Neutrophil (primary cell): ENCODE measurements around the gene RASSF3.

Experiments
- H3K27ac ChIP-seq: fragments of 200-600 bp; sonication (generic); 2 replicates; pipeline ENCODE4 v1.5.1; 2016; ENCODE audit warnings: mild to moderate bottlenecking, moderate library complexity
- H3K27me3 ChIP-seq: fragments of 200-600 bp; sonication (generic); 2 replicates; pipeline ENCODE4 v1.6.0; 2016; ENCODE audit warnings: mild to moderate bottlenecking
- H3K36me3 ChIP-seq: fragments of 200-600 bp; sonication (generic); 2 replicates; pipeline ENCODE4 v1.5.1; 2017
- H3K4me1 ChIP-seq, 2 experiments: fragments of 200-600 bp in 1 of 2; sonication (generic) in 1 of 2; 1 replicate in 1 of 2; 2 replicates in 1 of 2; pipeline versions ENCODE4 v1.5.1 to v1.6.1; 2013 to 2016; ENCODE audit warnings: low read depth in 1 of 2, low read length in 1 of 2, mild to moderate bottlenecking in 1 of 2, moderate library complexity in 1 of 2; ENCODE audit not compliant: control insufficient read depth in 1 of 2, insufficient read depth in 1 of 2
- H3K4me3 ChIP-seq, 2 experiments: fragments of 200-600 bp in 1 of 2; sonication (generic) in 1 of 2; 1 replicate in 1 of 2; 2 replicates in 1 of 2; pipeline ENCODE4 v1.5.1; 2013 to 2016; ENCODE audit warnings: low read depth in 1 of 2, low read length in 1 of 2, mild to moderate bottlenecking in 1 of 2, moderate library complexity in 1 of 2
- H3K9me3 ChIP-seq: fragments of 200-600 bp; sonication (generic); 2 replicates; pipeline ENCODE4 v1.5.1; 2016
- TF ChIP-seq, protein P1 (sequence below): fragments of 200-600 bp; sonication (generic); IDR thresholded peaks from 2 replicates; pipeline ENCODE4 v1.5.1; 2016; ENCODE audit warnings: antibody characterized with exemption

Gene RASSF3

DNA sequence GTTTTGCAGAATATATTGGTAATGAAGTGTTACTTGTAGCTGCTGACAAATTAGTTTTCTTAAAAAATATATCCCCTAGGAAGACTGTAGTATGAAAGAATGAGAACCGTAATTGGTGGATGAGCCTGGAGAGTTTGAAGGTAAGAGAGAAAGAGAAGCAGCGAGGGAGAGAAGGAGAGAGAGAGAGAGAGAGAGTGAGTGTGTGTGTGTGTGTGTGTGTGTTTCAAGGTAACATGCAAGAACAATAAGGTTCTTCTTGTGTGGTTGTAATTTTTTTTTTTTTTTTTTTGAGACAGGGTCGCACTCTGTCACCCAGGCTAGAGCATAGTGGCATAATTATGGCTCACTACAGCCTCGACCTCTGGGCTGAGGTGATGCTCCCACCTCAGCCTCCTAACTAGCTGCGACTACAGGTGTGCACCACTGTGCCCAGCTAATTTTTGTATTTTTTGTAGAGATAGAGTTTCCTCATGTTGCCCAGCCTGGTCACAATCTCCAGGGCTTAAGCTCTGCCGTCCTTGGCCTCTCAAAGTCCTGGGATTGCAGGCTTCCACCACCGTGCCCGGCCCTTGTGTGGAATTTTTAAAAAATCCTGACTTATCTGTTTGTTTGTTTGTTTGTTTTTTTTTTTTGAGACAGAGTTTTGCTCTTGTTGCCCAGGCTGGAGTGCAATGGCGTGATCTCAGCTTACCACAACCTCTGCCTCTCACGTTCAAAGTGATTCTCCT lies 73.7 kb downstream of the RASSF3 start:
- Histone ChIP-seq H3K9me3 (no peaks in the 10 kb centered on the region), H3K4me1 (peaks cover 88 to 91% of the 10 kb centered on the region in 2 experiments), H3K36me3 (peaks cover 45% of the 10 kb centered on the region), H3K27me3 (no peaks in the 10 kb centered on the region), H3K4me3 (peak overlapping the region; percentile 38 to 43), H3K27ac (peak overlapping the region; percentile 94)
- TF ChIP-seq, protein P1, sequence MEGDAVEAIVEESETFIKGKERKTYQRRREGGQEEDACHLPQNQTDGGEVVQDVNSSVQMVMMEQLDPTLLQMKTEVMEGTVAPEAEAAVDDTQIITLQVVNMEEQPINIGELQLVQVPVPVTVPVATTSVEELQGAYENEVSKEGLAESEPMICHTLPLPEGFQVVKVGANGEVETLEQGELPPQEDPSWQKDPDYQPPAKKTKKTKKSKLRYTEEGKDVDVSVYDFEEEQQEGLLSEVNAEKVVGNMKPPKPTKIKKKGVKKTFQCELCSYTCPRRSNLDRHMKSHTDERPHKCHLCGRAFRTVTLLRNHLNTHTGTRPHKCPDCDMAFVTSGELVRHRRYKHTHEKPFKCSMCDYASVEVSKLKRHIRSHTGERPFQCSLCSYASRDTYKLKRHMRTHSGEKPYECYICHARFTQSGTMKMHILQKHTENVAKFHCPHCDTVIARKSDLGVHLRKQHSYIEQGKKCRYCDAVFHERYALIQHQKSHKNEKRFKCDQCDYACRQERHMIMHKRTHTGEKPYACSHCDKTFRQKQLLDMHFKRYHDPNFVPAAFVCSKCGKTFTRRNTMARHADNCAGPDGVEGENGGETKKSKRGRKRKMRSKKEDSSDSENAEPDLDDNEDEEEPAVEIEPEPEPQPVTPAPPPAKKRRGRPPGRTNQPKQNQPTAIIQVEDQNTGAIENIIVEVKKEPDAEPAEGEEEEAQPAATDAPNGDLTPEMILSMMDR: no peak

DNA sequence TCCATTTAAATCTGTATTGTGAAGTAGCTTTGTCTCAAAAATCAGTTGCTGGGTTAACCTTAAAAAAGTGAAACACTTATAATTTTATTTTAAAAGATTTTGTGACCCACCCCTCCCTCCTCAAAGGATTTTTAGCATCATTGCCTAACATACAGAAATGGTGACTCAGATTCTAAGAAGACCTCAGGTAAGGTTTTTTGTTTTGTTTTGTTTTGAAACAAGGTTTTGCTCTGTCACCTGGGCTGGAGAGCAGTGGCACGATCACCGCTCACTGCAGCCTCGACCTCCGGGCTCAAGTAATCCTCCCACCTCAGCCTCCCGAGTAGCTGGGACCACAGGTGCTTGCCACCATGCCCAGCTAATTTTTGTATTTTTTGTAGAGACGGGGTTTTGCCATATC lies 74.8 kb downstream of the RASSF3 start:
- TF ChIP-seq, protein P1: no peak
- H3K36me3 ChIP-seq: peaks cover 51% of the 10 kb centered on the region
- H3K27ac ChIP-seq: peak overlapping the region; percentile 94
- H3K4me3 ChIP-seq: peak overlapping the region; percentile 38 to 43
- H3K27me3 ChIP-seq: no peaks in the 10 kb centered on the region
- H3K4me1 ChIP-seq: peaks cover 77 to 85% of the 10 kb centered on the region in 2 experiments
- no peaks in the 10 kb centered on the region for H3K9me3 ChIP-seq

DNA sequence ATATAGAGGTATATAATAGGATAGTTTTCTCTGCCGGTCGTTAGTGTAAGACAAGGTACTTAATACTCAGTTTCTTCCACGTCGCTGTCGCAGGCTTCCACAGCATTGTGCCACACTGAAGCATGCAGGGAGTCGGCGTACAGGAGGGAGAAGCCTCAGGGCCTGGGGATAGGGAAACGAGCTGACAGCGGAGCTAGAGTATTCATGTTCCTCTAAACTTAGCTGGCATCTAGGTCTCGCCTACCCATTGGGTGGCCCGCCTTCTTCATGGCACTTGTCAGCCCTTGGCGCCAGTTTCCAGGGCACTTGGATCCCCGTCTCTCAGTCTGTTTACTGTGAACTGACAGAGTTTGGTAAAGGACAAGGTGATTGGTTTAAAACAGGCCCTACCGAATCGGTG lies 75.3 kb downstream of the RASSF3 start:
- peaks cover 72 to 79% of the 10 kb centered on the region in 2 experiments for H3K4me1 ChIP-seq
- peaks cover 55% of the 10 kb centered on the region for H3K36me3 ChIP-seq
- H3K9me3 ChIP-seq: no peaks in the 10 kb centered on the region
- TF ChIP-seq, protein P1: no peak
- peak overlapping the region; percentile 94 for H3K27ac ChIP-seq
- no peaks in the 10 kb centered on the region for H3K27me3 ChIP-seq
- H3K4me3 ChIP-seq: peak overlapping the region in 1 of 2 experiments; percentile 43

DNA sequence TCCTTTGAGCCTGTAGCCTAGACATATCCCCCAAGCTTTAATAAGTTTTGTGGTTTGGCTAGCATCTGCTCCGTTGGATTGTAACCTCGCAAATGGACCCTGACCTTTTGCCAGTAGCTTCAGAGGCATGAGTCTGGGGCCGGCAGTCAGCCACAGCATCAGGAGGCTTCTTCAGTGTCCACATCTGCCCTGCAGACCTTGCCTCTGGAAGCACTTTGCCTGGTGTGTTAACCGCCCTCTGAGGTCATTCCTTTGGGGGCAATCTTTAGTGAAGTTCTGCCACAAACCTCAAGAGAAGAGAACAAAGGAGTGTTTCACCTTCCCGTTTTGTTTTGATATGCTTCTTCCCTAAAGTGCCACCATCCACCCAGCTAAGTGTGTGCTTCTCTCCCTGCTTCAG lies 77.5 kb downstream of the RASSF3 start:
- Histone ChIP-seq H3K4me3 (no peak overlapping the region), H3K36me3 (peaks cover 76% of the 10 kb centered on the region), H3K27ac (peak overlapping the region; percentile 94), H3K4me1 (peaks cover 67 to 79% of the 10 kb centered on the region in 2 experiments), H3K9me3 (no peaks in the 10 kb centered on the region), H3K27me3 (no peaks in the 10 kb centered on the region)
- TF ChIP-seq, protein P1: no peak

DNA sequence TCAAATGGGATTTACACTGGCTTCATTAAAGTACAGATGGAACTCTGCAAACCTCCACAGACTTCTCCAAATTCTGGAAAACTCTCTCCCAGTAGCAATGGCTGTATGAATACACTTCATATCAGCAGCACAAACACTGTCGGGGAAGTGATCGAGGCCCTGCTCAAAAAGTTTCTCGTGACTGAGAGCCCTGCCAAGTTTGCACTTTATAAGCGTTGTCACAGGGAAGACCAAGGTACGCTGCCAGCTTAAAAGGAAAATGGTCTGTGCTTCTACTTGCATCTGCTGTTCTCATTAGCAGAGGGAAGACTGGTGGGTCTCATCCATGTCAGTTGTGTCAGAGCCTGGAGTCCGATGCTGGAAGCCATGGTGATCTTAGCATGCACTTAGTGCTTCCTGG lies 77.9 kb downstream of the RASSF3 start:
- H3K27me3 ChIP-seq: no peaks in the 10 kb centered on the region
- H3K4me1 ChIP-seq: peaks cover 67 to 79% of the 10 kb centered on the region in 2 experiments
- TF ChIP-seq, protein P1: no peak
- no peak overlapping the region for H3K4me3 ChIP-seq
- no peaks in the 10 kb centered on the region for H3K9me3 ChIP-seq
- peak overlapping the region; percentile 94 for H3K27ac ChIP-seq
- H3K36me3 ChIP-seq: peaks cover 80% of the 10 kb centered on the region
